H9 (cell line): ENCODE data around the gene SNX25. TPM values are rescaled to one million over a fixed set of nuclear protein-coding genes. Genes with fewer than 3 reads are reported as not detected.

Experiments
- DNase-seq: peaks from one replicate; pipeline ENCODE4 v3.0.0-alpha.2; 2017
- H2AFZ ChIP-seq: one replicate; pipeline ENCODE4 v1.6.1; 2013; ENCODE audit warnings: mild to moderate bottlenecking, low read length, control low read depth, moderate library complexity
- H2AK5ac ChIP-seq: 2 replicates; pipeline ENCODE4 v1.6.1; 2013; ENCODE audit warnings: low read length, control low read depth, mixed read lengths; ENCODE audit not compliant: insufficient read length
- H2BK120ac ChIP-seq: one replicate; pipeline ENCODE4 v1.6.1; 2013; ENCODE audit warnings: low read depth, mild to moderate bottlenecking, low read length, control low read depth, inconsistent platforms; ENCODE audit not compliant: poor library complexity, severe bottlenecking
- H2BK12ac ChIP-seq: 2 replicates; pipeline ENCODE4 v1.6.1; 2013; ENCODE audit warnings: low read length, control low read depth, mixed read lengths, low read depth; ENCODE audit not compliant: insufficient read length
- H2BK15ac ChIP-seq: 2 replicates; pipeline ENCODE4 v1.6.1; 2013; ENCODE audit warnings: low read depth, low read length, control low read depth
- H2BK20ac ChIP-seq: one replicate; pipeline ENCODE4 v1.6.1; 2013; ENCODE audit warnings: low read depth, mild to moderate bottlenecking, low read length, control low read depth, inconsistent platforms; ENCODE audit not compliant: poor library complexity, severe bottlenecking
- H2BK5ac ChIP-seq: 2 replicates; pipeline ENCODE4 v1.6.1; 2013; ENCODE audit warnings: low read length, control low read depth, mixed read lengths; ENCODE audit not compliant: insufficient read length
- H3K14ac ChIP-seq: 2 replicates; pipeline ENCODE4 v1.6.1; 2013; ENCODE audit warnings: low read length, control low read depth; ENCODE audit not compliant: insufficient read depth
- H3K18ac ChIP-seq: 2 replicates; pipeline ENCODE4 v1.6.1; 2013; ENCODE audit warnings: low read depth, mild to moderate bottlenecking, mixed read lengths, low read length, control low read depth; ENCODE audit not compliant: insufficient read length
- H3K23ac ChIP-seq: 2 replicates; pipeline ENCODE4 v1.6.1; 2013; ENCODE audit warnings: low read length, control low read depth, mixed read lengths, low read depth; ENCODE audit not compliant: insufficient read length
- H3K23me2 ChIP-seq: 2 replicates; pipeline ENCODE4 v1.6.1; 2013; ENCODE audit warnings: low read depth, mild to moderate bottlenecking, mixed read lengths, low read length, control low read depth; ENCODE audit not compliant: insufficient read length, poor library complexity, severe bottlenecking
- H3K27ac ChIP-seq: 2 replicates; pipeline ENCODE4 v1.5.1; 2013; ENCODE audit warnings: low read length, control low read depth, mixed read lengths, low read depth; ENCODE audit not compliant: insufficient read length
- H3K27me3 ChIP-seq: 2 replicates; pipeline ENCODE4 v1.6.1; 2013; ENCODE audit warnings: low read length, control low read depth, inconsistent platforms; ENCODE audit not compliant: insufficient read depth
- H3K4ac ChIP-seq: 2 replicates; pipeline ENCODE4 v1.6.1; 2013; ENCODE audit warnings: low read depth, mild to moderate bottlenecking, control low read depth, inconsistent platforms, low read length, moderate library complexity
- H3K4me1 ChIP-seq: 2 replicates; pipeline ENCODE4 v1.6.1; 2013; ENCODE audit warnings: low read length, control low read depth, inconsistent platforms; ENCODE audit not compliant: insufficient read depth
- H3K4me2 ChIP-seq: 2 replicates; pipeline ENCODE4 v1.6.1; 2013; ENCODE audit warnings: low read length, control low read depth, mixed read lengths; ENCODE audit not compliant: insufficient read length, insufficient read depth
- H3K56ac ChIP-seq: 2 replicates; pipeline ENCODE4 v1.6.1; 2013; ENCODE audit warnings: low read depth, mild to moderate bottlenecking, mixed read lengths, low read length, control low read depth; ENCODE audit not compliant: insufficient read length
- H3K79me1 ChIP-seq: 2 replicates; pipeline ENCODE4 v1.6.1; 2013; ENCODE audit warnings: low read depth, mild to moderate bottlenecking, moderate library complexity, low read length, control low read depth, inconsistent platforms; ENCODE audit not compliant: insufficient read depth, poor library complexity, severe bottlenecking
- H3K79me2 ChIP-seq: 2 replicates; pipeline ENCODE4 v1.6.1; 2013; ENCODE audit warnings: low read length, control low read depth, inconsistent platforms; ENCODE audit not compliant: insufficient read depth
- H3K9ac ChIP-seq: 2 replicates; pipeline ENCODE4 v1.6.1; 2013; ENCODE audit warnings: low read length, control low read depth, mixed read lengths; ENCODE audit not compliant: insufficient read length; ENCODE audit errors: extremely low read depth
- H3K9me3 ChIP-seq: one replicate; pipeline ENCODE4 v1.6.1; 2013; ENCODE audit warnings: low read depth, low read length, inconsistent platforms; ENCODE audit not compliant: control insufficient read depth
- H3T11ph ChIP-seq: one replicate; pipeline ENCODE4 v1.6.1; 2013; ENCODE audit warnings: mild to moderate bottlenecking, low read length, control low read depth, inconsistent platforms
- H4K20me1 ChIP-seq: one replicate; pipeline ENCODE4 v1.6.1; 2013; ENCODE audit not compliant: control insufficient read depth, insufficient read length, insufficient read depth
- H4K5ac ChIP-seq: 2 replicates; pipeline ENCODE4 v1.6.1; 2013; ENCODE audit warnings: low read depth, mild to moderate bottlenecking, mixed read lengths, low read length, control low read depth; ENCODE audit not compliant: insufficient read length
- H4K8ac ChIP-seq: replicated peaks from 2 replicates; pipeline ENCODE4 v1.6.1; 2013; ENCODE audit warnings: low read length, control low read depth, mixed read lengths, low read depth; ENCODE audit not compliant: insufficient read length
- H4K91ac ChIP-seq: 2 replicates; pipeline ENCODE4 v1.6.1; 2013; ENCODE audit warnings: low read depth, mild to moderate bottlenecking, moderate library complexity, mixed read lengths, low read length, control low read depth; ENCODE audit not compliant: insufficient read length
- H3K27ac Mint-ChIP-seq, 3 experiments: 2 replicates in 2 of 3; 3 replicates in 1 of 3; pipeline ENCODE4 v1.8.0; 2020 to 2021; ENCODE audit warnings: mixed read lengths in 3 of 3, mild to moderate bottlenecking in 1 of 3, moderate library complexity in 1 of 3
- H3K27me3 Mint-ChIP-seq: 2 replicates; pipeline ENCODE4 v1.8.0; 2021; ENCODE audit warnings: low read depth, mild to moderate bottlenecking, moderate library complexity, mixed read lengths
- H3K36me3 Mint-ChIP-seq, 3 experiments: 2 replicates in 2 of 3; 3 replicates in 1 of 3; pipeline ENCODE4 v1.8.0; 2020 to 2021; ENCODE audit warnings: low read depth in 3 of 3, mixed read lengths in 3 of 3; ENCODE audit not compliant: insufficient read depth in 1 of 3
- H3K4me1 Mint-ChIP-seq, 2 experiments: 2 replicates each; pipeline ENCODE4 v1.8.0; 2020; ENCODE audit warnings: mixed read lengths in 2 of 2
- H3K4me3 Mint-ChIP-seq, 2 experiments: 2 replicates in 1 of 2; 3 replicates in 1 of 2; pipeline ENCODE4 v1.8.0; 2020 to 2021; ENCODE audit warnings: mild to moderate bottlenecking in 2 of 2, mixed read lengths in 2 of 2, moderate library complexity in 1 of 2
- H3K9me3 Mint-ChIP-seq, 2 experiments: 2 replicates in 1 of 2; 3 replicates in 1 of 2; pipeline ENCODE4 v1.8.0; 2020; ENCODE audit warnings: mild to moderate bottlenecking in 2 of 2, mixed read lengths in 2 of 2, moderate library complexity in 1 of 2
- WGBS: extraction: QIAGEN DNeasy Blood & Tissue Kit; methylation state at CpG from one replicate; pipeline ENCODE4 v1.1.7; 2013; ENCODE audit warnings: missing lambda C conversion rate, low lambda C conversion rate, mixed read lengths; ENCODE audit not compliant: insufficient read length; ENCODE audit errors: extremely low coverage; 5-methylcytosine and 5-hydroxymethylcytosine counted together
- total RNA-seq: library from RNA; stranded (reverse); gene quantifications from 2 replicates; pipeline ENCODE4 v1.2.1, GENCODE V29; 2021
- TF ChIP-seq, protein P1 (sequence below): fragments of 200-600 bp; sonication (generic); conservative IDR thresholded peaks from 3 replicates; pipeline ENCODE4 v1.8.0; 2021; ENCODE audit warnings: antibody characterized with exemption, mild to moderate bottlenecking

Gene SNX25
- total RNA-seq, 1 experiment from 2014 or later: 28.2 TPM

DNA sequence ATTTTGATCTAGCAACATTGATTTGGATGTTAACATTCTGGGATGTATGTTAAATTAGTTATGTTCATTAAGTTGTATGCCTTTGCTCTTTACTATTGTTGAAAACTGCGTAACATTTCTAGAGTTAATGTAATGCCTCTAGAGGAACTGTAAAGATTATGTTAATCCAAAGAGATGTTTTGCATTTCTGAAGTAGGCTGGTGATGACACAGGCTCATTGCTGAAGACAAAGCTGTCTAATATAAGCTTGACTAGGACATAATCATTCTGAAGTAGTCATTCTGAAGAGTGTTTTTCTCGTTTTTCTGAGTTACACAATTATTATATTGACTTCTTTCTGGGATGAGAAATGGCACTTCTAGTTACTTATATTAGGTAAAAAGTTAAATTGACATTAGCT is 113.4 kb downstream of the SNX25 start:
- no peak overlapping the region for H3K4me2 ChIP-seq
- no peak overlapping the region for H2BK5ac ChIP-seq
- peaks cover 14% of the 10 kb centered on the region for H3K9me3 ChIP-seq
- H3K4ac ChIP-seq: no peak overlapping the region
- no peaks in the 10 kb centered on the region for H3K23me2 ChIP-seq
- no CpG with 5 or more reads among the region's 2 CpGs for WGBS
- no peak overlapping the region for H3K27ac Mint-ChIP-seq
- no peak overlapping the region for H3K23ac ChIP-seq
- no peak overlapping the region for H3K4me3 Mint-ChIP-seq
- no peak overlapping the region for H2AK5ac ChIP-seq
- H3K9ac ChIP-seq: no peak overlapping the region
- no peaks in the 10 kb centered on the region for H3K27me3 Mint-ChIP-seq
- H2BK15ac ChIP-seq: no peak overlapping the region
- no peaks in the 10 kb centered on the region for H3K27me3 ChIP-seq
- H3T11ph ChIP-seq: no peak overlapping the region
- H3K36me3 Mint-ChIP-seq: peaks cover 35 to 63% (median 54%) of the 10 kb centered on the region in 3 experiments
- no peak overlapping the region for H3K27ac ChIP-seq
- TF ChIP-seq, protein P1, sequence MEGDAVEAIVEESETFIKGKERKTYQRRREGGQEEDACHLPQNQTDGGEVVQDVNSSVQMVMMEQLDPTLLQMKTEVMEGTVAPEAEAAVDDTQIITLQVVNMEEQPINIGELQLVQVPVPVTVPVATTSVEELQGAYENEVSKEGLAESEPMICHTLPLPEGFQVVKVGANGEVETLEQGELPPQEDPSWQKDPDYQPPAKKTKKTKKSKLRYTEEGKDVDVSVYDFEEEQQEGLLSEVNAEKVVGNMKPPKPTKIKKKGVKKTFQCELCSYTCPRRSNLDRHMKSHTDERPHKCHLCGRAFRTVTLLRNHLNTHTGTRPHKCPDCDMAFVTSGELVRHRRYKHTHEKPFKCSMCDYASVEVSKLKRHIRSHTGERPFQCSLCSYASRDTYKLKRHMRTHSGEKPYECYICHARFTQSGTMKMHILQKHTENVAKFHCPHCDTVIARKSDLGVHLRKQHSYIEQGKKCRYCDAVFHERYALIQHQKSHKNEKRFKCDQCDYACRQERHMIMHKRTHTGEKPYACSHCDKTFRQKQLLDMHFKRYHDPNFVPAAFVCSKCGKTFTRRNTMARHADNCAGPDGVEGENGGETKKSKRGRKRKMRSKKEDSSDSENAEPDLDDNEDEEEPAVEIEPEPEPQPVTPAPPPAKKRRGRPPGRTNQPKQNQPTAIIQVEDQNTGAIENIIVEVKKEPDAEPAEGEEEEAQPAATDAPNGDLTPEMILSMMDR: no peak
- H2AFZ ChIP-seq: no peak overlapping the region
- H2BK120ac ChIP-seq: no peak overlapping the region
- H3K79me1 ChIP-seq: no peaks in the 10 kb centered on the region
- no peak overlapping the region for H2BK12ac ChIP-seq
- no peak overlapping the region for H2BK20ac ChIP-seq
- no peak overlapping the region for H3K14ac ChIP-seq
- no peak overlapping the region for H3K18ac ChIP-seq
- H3K4me1 ChIP-seq: no peaks in the 10 kb centered on the region; the same call in 1 of the 2 replicates
- H3K4me1 Mint-ChIP-seq: peaks cover 16 to 20% of the 10 kb centered on the region in 2 experiments
- no peaks in the 10 kb centered on the region for H3K79me2 ChIP-seq
- no peak overlapping the region for H4K8ac ChIP-seq
- H3K9me3 Mint-ChIP-seq: peaks cover 21 to 24% of the 10 kb centered on the region in 2 experiments
- H4K5ac ChIP-seq: no peak overlapping the region
- no peak overlapping the region for H3K56ac ChIP-seq
- DNase-seq: no peak
- no peaks in the 10 kb centered on the region for H4K20me1 ChIP-seq
- H4K91ac ChIP-seq: no peak overlapping the region
